PC-3 (cell line): Measurements from ENCODE around the gene DMRT1.

Experiments
- CTCF ChIP-seq: fragments of 300-600 bp; sonication (generic); conservative IDR thresholded peaks from 2 replicates; pipeline ENCODE4 v1.5.1; 2017; ENCODE audit warnings: antibody characterized with exemption, low read depth, mild to moderate bottlenecking, low read length
- EZH2 ChIP-seq: fragments of 300-600 bp; sonication (generic); IDR thresholded peaks from one replicate; pipeline ENCODE4 v1.6.1; 2017; ENCODE audit warnings: antibody characterized with exemption, mild to moderate bottlenecking, low read length; ENCODE audit not compliant: unreplicated experiment

GRCh38 chr9:859251-859650, 17.8 kb downstream of the DMRT1 start:
- TF ChIP-seq CTCF (no peak), EZH2 (no peak)
